ENCODE data around the gene EPS15.
"Not testable (repeated sequence)": the region's sequence is repeated elsewhere in the genome, so short reads cannot be mapped to it uniquely, and the experiment has no call there.

EPS15 gene

DNA sequence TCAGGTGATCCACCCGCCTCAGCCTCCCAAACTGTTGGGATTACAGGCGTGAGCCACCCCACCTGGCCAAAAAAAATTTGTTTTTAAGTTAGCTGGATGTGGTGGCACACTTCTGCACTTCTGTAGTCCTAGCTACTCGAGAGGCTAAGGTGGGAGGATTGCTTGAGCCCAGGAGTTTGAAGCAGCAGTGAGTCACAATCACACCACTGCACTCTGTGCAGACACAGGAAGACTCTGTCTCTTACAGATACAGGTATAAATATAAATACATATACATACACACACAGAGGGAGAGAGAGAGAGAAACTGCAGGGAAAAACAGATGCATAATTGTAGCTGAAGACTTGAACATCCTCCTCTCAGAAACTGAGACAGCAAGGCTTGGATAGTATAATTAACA, 34.8 kb upstream of the EPS15 start:
- no peak for TF ChIP-seq ZNF274 (IDR thresholded peaks at IDR 0.05; ENCODE audit: low read depth, low read length)
- H3K4me3 ChIP-seq (ENCODE audit: low read length): no peak overlapping the region

DNA sequence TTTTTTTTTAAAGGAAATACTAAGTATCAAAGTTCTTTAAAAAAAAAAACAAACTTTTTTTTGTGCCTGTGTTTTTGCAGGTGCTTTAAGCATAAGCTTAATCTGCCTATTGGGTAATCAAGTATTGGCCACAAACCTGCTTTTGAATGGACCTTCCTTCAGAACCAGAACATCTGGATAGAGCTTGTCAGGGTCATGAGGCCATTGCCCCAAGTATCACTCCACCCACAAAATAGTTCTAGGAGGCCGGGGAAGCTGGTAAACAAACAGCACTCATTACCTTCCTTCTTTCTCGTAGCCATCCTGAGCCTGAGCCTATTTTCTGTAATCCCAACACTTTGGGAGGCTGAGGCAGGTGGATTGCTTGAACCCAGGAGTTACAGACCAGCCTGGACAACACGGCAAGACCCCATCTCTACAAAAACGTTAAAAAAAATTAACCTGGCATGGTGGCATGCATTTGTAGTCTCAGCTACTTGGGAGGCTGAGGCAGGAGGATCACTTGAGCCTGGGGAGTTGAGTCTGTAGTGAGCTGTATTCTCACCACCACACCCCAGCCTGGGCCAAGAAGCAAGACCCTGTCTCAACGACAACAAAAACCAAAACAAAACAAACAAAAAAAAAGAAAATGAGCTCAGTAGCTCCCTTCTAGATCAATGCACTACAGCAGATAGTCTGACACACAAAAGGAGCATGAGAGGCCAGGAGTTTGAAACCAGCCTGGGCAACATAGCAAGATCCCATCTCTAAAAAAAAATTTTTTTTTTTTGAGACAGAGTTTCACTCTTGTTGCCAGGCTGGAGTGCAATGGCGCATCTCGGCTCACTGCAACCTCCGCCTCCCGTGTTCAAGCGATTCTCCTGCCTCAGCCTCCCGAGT, 34.1 kb upstream of the EPS15 start:
- no peak overlapping the region for H3K4me3 ChIP-seq (ENCODE audit: low read length)
- TF ChIP-seq ZNF274 (IDR thresholded peaks at IDR 0.05; ENCODE audit: low read depth, low read length): no peak

DNA sequence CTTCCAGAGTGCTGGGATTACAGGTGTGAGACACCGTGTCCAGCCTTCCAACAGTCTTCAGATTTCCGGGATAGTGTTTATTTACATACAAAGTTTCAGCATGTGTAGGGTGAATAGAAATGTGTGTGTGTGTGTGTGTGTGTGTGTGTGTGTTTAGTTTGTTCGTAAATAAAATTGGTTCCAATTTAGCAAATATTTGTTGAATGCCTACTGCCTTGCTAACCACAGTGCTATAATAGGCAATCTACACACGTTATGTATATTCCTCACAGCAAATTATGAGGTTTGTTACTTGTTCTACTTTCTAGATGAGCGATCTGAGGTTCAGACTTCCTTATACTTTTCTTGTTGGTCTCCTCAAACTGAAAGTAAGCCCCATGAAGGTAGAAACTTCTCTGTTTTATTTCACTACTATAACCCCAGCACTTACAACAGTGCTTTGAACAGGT, 32.8 kb upstream of the EPS15 start:
- no peak overlapping the region for H3K4me3 ChIP-seq (ENCODE audit: low read length)
- no peak for TF ChIP-seq ZNF274 (IDR thresholded peaks at IDR 0.05; ENCODE audit: low read depth, low read length)

DNA sequence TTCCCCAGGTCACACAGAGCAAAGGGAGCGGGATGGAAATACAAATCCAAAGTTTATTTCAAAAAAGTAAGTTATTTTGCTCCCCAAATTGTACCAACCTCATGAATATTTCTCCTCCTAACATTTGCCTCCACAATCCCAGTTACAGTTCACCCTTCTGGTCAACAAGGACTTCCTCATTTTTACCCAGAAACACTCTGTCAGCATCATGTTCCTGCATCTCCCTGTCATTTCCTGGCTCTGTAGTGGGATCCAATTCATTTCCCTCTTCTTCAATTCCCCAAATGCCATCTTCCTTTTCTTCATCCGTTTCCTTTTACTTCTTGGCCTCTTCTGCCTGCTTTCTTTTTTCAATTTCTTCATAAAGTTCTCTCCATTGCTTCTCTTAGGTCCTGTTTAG, 32.0 kb upstream of the EPS15 start:
- TF ChIP-seq ZNF274 (IDR thresholded peaks at IDR 0.05; ENCODE audit: low read depth, low read length): no peak

DNA sequence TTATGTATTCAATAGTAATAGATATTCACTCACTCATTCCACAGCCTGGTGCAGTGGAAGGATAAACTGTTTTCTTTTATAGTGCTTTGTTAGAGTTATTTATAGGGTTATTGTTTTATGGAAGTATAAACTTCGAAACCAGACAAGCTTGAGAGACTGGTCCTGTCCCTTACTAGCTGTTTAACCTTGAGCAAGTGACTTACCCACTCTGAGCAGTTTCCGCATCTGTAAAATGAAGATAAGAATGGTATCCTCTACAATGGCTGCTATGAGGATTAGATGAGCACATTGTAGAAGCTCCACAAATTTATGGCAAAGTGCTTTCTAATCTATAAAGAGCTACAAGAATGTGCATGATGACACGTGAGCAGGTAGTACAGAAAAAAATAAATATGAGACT, 30.8 kb upstream of the EPS15 start:
- H3K4me3 ChIP-seq (ENCODE audit: low read length): no peak overlapping the region
- TF ChIP-seq ZNF274 (IDR thresholded peaks at IDR 0.05; ENCODE audit: low read depth, low read length): no peak

More for the DNA sequence above, 32.0 kb upstream of the EPS15 start:
- H3K4me3 ChIP-seq (ENCODE audit: low read length): no peak overlapping the region

DNA sequence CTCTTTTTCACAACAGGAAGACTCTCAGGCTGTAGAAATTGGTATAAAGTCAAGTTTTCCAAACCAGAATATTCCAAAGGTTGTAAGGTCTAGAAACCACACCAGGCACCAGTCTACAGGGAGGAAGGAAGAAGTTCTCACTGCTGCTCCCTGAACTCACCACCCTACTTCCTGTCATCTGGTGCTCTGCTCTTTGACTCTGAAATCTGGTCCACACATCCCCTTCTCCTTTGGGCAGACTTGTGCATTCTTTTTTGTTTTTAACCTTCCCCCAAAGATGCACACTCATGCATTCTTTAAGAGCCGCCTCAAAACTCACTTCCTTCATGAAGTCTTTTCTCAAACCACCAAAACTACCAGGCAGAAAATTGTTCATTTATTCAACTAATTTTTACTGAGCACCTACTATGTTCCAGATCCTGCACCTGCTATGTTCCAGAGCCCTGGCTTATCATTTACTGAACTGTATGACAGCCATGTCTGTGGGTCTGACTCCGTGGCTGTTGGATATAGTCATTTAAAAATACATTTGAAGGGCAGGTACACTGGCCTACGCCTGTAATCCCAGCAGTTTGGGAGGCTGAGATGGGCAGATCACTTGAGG, 30.1 kb upstream of the EPS15 start:
- no peak overlapping the region for H3K4me3 ChIP-seq (ENCODE audit: low read length)
- TF ChIP-seq ZNF274 (IDR thresholded peaks at IDR 0.05; ENCODE audit: low read depth, low read length): no peak

DNA sequence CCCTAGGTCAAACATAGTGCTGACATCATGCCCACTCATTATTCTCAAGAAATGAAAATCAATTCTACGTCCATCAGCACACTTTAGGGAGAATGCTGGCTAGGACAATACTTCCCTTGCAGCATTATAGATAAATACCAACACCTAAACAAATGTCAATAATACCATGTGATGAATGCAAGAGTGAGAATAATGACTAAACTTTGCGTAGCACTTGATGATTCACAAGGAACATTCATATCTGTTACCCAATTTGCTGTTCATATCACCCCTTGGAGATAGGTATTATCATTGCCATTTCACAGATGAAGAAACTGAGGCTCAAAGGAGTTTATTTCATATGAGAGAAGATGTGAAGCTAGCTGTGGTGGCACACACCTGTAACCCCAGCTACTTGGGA, 24.8 kb upstream of the EPS15 start:
- TF ChIP-seq ZNF274 (IDR thresholded peaks at IDR 0.05; ENCODE audit: low read depth, low read length): no peak
- H3K4me3 ChIP-seq (ENCODE audit: low read length): no peak overlapping the region

DNA sequence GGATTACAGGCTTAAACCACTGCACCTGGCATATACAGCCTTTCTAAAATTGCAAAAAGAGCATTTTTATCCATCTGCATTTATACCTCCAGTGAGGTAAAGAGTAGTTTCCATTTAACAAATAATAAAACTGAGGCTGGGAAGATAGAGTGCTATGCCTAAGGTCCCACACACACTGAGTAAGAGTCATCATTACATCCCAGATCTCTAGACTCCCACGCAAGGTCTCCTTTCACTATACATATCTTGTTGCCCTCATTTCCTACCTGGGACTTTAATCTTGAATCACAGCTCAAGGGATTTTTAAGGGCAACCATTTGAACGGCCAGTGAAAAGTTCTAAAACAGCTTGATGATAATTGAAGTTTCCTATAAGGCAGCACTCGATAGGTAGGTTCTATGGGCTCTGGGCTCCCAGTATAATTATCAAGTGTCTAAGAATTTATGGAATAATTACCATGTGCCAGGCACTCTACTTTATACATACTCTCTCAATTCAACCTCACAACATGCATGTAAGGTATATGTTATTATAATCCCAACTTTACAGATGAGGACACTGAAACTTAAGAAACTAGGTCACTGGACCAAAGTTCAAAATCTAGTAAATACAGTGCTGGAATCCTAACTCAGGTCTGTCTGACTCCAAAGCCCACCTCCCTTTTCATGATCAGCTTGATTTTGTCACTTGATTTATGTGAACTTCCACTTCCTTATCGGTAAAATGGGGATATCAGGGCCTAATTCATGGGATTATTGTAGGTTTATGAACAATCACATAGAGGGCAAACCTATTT, 23.3 kb upstream of the EPS15 start:
- H3K4me3 ChIP-seq (ENCODE audit: low read length): no peak overlapping the region
- no peak for TF ChIP-seq ZNF274 (IDR thresholded peaks at IDR 0.05; ENCODE audit: low read depth, low read length)

DNA sequence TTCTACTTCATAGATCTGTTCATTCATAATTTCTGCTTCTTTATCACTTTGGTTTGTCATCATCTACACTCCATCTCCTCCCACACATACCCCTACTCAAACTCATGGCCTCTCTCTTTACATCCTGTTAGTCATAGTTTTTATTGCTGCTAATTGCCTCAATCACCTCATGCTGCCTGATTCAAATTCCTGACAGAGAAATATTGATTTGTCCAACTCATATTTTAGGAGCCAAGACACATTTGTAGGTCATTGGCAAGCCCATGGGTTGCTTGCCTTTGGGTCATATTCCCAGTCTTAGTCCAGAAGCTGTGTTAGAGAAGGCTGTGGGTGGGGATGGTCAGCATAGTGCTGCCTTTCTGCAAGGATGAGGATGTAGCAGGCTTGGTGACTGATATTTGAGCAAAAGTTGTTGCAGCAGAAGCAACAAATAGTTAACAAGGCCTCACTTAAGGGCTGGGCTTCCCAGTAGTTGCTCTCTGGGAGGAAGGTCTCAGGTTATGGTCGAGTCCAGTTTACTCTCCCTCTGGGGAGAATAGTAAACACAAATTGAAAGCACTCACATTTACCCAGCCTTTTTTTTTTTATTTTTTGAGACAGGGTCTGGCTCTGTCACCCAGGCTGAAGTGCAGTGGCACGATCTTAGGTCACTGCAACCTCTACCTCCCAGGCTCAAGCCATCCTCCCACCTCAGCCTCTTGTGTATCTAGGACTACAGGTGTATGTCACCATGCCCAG, 22.4 kb upstream of the EPS15 start:
- no peak overlapping the region for H3K4me3 ChIP-seq (ENCODE audit: low read length)
- TF ChIP-seq ZNF274 (IDR thresholded peaks at IDR 0.05; ENCODE audit: low read depth, low read length): no peak

DNA sequence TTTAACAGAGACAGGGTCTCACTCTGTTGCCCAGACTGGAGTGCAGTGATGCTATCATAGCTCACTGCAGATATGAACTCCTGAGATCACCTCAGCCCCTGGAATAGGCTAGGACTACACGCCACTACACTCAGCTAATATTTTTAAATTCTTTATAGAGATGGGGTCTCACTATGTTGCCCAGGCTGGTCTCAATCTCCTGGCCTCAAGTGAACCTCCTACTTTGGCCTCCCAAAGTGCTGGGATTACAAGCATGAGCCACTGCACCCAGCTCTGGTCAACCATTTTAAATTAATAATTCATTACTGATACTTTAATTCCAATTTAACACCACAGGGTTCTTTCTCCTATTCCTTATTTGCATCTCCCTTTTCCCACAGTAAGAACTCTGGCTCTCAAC, 18.5 kb upstream of the EPS15 start:
- TF ChIP-seq ZNF274 (IDR thresholded peaks at IDR 0.05; ENCODE audit: low read depth, low read length): no peak

DNA sequence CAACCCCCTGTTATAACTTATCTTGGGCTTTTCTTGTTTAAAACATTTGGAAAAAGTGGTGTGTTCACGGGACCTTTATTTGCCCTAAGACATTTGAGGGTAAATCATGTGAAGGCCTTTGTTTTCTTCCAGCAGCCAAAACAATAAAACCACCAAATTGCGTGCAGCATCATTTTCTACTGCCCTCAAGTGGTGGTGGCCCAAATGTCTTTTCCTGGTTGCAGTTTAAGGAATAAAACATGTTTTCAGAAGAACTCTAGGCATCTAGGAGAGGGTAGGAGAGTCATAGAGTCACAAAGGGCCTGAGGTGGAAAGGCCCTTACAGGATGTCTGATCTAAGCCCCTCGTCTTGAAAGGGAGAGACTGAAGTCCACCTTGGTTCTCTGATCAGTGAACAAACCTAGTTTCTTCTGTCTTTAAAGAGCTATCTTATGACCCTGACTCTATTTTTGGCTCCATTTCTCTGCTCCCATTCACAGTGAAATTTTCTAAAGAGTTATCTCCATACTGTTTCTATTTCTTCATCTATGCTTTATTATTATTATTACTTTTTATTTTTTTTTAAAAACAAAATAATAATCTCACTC, 16.0 kb upstream of the EPS15 start:
- no peak for TF ChIP-seq ZNF274 (IDR thresholded peaks at IDR 0.05; ENCODE audit: low read depth, low read length)

More for the DNA sequence above, 18.5 kb upstream of the EPS15 start:
- no peak overlapping the region for H3K4me3 ChIP-seq (ENCODE audit: low read length)

DNA sequence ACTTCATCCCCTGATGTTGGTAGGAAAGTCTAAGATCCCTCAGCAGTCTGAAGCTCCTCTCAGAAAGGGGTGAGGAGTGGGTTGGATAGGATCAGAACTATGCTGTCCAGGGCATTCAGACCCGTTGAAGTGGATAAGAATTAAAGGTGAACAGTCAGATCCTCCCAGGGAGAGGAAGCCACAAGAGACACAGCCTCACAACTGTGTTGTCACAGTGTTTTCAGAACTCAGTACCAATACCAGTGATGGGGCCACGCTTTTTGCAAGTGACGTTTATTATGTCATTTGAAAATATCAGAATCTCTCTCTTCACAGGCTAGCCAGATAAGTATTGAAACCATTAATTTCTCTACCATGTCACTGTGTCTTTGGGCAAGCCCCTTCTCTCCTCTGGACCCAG, 15.4 kb upstream of the EPS15 start:
- TF ChIP-seq ZNF274 (IDR thresholded peaks at IDR 0.05; ENCODE audit: low read depth, low read length): no peak
- H3K4me3 ChIP-seq (ENCODE audit: low read length): no peak overlapping the region

More for the DNA sequence above, 16.0 kb upstream of the EPS15 start:
- no peak overlapping the region for H3K4me3 ChIP-seq (ENCODE audit: low read length)

DNA sequence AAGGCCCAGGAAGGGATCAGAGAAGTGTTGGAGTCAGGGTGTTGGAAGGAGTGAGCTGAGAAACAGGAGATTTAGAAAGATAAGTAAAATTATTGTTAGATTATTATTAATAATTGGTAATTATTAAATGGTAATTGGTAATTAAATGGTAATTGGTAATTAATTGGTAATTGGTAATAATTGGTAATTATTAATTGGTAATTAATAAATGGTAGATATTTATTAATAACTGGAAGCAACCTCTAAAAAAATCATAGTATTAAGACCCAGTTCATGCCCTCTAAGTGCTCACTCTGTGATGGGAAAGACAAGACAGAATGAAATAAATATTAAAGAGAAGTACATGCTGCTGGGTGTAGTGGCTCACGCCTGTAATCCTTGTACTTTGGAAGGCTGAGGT, 13.8 kb upstream of the EPS15 start:
- no peak overlapping the region for H3K4me3 ChIP-seq (ENCODE audit: low read length)
- TF ChIP-seq ZNF274 (IDR thresholded peaks at IDR 0.05; ENCODE audit: low read depth, low read length): no peak

DNA sequence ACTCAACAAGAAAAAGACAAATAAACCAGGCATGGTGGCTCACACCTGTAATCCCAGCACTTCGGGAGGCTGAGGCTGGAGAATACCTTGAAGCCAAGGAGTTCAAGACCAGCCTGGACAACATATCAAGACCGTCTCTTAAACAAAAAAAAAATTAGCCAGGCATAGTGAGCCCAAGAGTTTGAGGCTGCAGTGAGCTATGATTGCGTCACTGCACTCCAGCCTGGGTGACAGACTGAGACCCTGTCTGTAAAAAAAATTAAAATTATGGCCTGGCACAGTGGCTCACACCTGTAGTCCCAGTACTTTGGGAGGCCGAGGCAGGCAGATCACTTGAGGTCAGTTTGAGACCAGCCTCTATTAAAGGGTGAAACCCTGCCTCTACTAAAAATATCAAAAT, 11.4 kb upstream of the EPS15 start:
- H3K4me3 ChIP-seq (ENCODE audit: low read length): not testable (repeated sequence)
